SK-N-SH (cell line): Measurements from ENCODE around the gene LDB2.

Source experiments
- CTCF ChIP-seq: fragments of 200-600 bp; sonication (generic); IDR thresholded peaks from 2 replicates; pipeline ENCODE4 v1.6.1; 2017; ENCODE audit warnings: antibody characterized with exemption, mild to moderate bottlenecking, moderate library complexity
- EZH2phosphoT487 ChIP-seq: fragments of 200-600 bp; sonication (generic); IDR thresholded peaks from 2 replicates; pipeline ENCODE4 v1.6.1; 2017; ENCODE audit warnings: low read depth, mixed run types, mild to moderate bottlenecking, antibody characterized with exemption, moderate library complexity, borderline replicate concordance
- GABPA ChIP-seq: IDR thresholded peaks from 2 replicates; pipeline ENCODE4 v1.4.0; 2012; ENCODE audit warnings: low read depth, mild to moderate bottlenecking
- JUND ChIP-seq: IDR thresholded peaks from 2 replicates; pipeline ENCODE4 v1.4.0; 2012
- RCOR1 ChIP-seq: fragments of 150-350 bp; IDR thresholded peaks from 2 replicates; pipeline ENCODE4 v1.6.1; 2017; ENCODE audit warnings: antibody characterized with exemption, low read length

- no peak for TF ChIP-seq CTCF
- no peak for TF ChIP-seq RCOR1
- TF ChIP-seq EZH2phosphoT487 = no peak
- no peak for TF ChIP-seq GABPA
- peak; percentile 94 for TF ChIP-seq JUND
Measured at GRCh38 chr4:16875487-16875886, 23.0 kb downstream of the LDB2 start.
